ENCODE results near the gene NDUFS8. TPM values are rescaled to one million over a fixed set of nuclear protein-coding genes. Genes with fewer than 3 reads are reported as not detected.
A peak's percentile ranks its signal among the peaks of the same experiment; 100 is the strongest.

Gene NDUFS8
- polyA plus RNA-seq, 3 donors, result 62.9 to 141 (median 114) TPM

DNA sequence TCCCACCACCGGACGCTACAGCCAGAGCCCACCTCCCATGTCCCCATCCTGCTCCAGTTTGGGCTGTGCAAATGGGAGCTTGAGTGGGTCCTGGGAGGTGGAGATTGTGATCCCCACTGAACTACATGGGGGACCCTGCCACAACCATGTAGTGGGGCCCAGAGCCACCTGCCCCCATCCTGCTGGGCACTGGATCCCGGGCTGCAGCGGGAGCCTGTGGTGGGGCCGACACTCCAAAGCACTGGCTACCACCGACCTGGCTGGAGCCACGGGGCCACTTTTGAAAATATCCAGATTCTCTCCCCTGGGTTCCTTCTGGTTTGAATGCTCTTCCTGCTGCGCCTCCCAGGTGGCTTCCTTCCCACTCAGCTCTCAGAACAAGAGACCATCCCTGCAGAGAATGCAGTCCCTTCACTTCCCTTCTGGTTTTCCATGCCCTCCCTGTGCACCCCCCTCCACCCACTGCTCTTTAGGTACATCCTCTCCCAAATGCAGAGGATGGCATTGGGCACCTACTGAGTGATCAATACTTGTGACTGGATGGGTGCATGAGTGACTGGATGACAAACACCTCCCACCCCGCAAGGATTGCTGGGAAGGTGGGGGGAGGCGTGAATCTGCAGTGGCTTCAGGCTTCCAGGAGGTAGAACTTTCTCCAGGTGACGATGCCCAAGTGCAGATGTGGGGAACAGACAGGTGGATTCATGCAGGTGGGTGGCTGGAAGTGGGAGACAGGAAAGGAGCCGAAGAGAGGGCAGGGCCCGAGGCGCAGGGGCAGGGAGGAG, 25.7 kb upstream of the NDUFS8 start:
- peaks cover 14 to 21% of the 10 kb centered on the region in 2 donors for H3K36me3 Mint-ChIP-seq
- no peaks in the 10 kb centered on the region for H3K9me3 Mint-ChIP-seq
- H4K20me1 ChIP-seq (ENCODE audit: insufficient read depth, low read length), result peaks cover 51% of the 10 kb centered on the region
- no peak overlapping the region for H2AFZ ChIP-seq (ENCODE audit: insufficient read depth, low read depth, low read length, poor library complexity, severe bottlenecking)
- peak overlapping the region; percentile 94 for H3K4me2 ChIP-seq (replicated peaks; ENCODE audit: extremely low read depth, low read length, poor library complexity, severe bottlenecking)
- H3K4me1 Mint-ChIP-seq, result peaks cover 60% of the 10 kb centered on the region
- peak overlapping the region in 1 of 3 experiments; percentile 97 for H3K4me3 ChIP-seq (replicated peaks in 1 of 3; ENCODE audit: low read depth in 2 of 3, low read length in 3 of 3)
- 74% methylated on average over 8 of the region's 14 CpGs for WGBS (ENCODE audit: insufficient coverage)
- H3K27ac Mint-ChIP-seq, result peak overlapping the region in 2 of 7 donors; percentile 65 to 88
- intact Hi-C loops (cut with micrococcal nuclease), result loop anchor here (5.0 to 10.0 kb wide), 3 partner anchors 33 to 210 kb away; partner anchors contain the start of genes KMT5B (in 1 of the 2) and TCIRG1 (in 1 of the 2)
- peaks cover 54 to 74% of the 10 kb centered on the region in 2 donors for H3K4me1 ChIP-seq (ENCODE audit: control insufficient read depth in 1 of 2, insufficient read depth in 2 of 2, low read length in 2 of 2)
- no peak for DNase-seq
- no peak overlapping the region for H3K9ac ChIP-seq (ENCODE audit: insufficient read depth, low read length, poor library complexity, severe bottlenecking)
- H3K4me3 Mint-ChIP-seq, result peak overlapping the region; percentile 78 to 79
- H3K27me3 Mint-ChIP-seq (ENCODE audit: low read depth in 3 of 3), result peaks cover 0 to 1% (median 0%) of the 10 kb centered on the region in 3 donors
- peak overlapping the region in 1 of 2 donors; percentile 71 for H3K27ac ChIP-seq (ENCODE audit: low read depth in 1 of 2, low read length in 2 of 2)
- peaks cover 8 to 18% of the 10 kb centered on the region in 2 donors for H3K36me3 ChIP-seq (replicated peaks in 1 of 2; ENCODE audit: control insufficient read depth in 1 of 2, insufficient read depth in 2 of 2, low read length in 2 of 2)
- peaks cover 56% of the 10 kb centered on the region for H3K79me2 ChIP-seq (ENCODE audit: insufficient read depth, low read length)
- H3K9me3 ChIP-seq (replicated peaks in 1 of 2; ENCODE audit: control insufficient read depth in 1 of 2, insufficient read depth in 1 of 2, low read length in 2 of 2), result no peaks in the 10 kb centered on the region
- H3K27me3 ChIP-seq (ENCODE audit: control insufficient read depth in 2 of 2, insufficient read depth in 2 of 2, low read length in 2 of 2), result no peaks in the 10 kb centered on the region
- TF ChIP-seq, protein P1, sequence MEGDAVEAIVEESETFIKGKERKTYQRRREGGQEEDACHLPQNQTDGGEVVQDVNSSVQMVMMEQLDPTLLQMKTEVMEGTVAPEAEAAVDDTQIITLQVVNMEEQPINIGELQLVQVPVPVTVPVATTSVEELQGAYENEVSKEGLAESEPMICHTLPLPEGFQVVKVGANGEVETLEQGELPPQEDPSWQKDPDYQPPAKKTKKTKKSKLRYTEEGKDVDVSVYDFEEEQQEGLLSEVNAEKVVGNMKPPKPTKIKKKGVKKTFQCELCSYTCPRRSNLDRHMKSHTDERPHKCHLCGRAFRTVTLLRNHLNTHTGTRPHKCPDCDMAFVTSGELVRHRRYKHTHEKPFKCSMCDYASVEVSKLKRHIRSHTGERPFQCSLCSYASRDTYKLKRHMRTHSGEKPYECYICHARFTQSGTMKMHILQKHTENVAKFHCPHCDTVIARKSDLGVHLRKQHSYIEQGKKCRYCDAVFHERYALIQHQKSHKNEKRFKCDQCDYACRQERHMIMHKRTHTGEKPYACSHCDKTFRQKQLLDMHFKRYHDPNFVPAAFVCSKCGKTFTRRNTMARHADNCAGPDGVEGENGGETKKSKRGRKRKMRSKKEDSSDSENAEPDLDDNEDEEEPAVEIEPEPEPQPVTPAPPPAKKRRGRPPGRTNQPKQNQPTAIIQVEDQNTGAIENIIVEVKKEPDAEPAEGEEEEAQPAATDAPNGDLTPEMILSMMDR (IDR thresholded peaks at IDR 0.05), result no peak

DNA sequence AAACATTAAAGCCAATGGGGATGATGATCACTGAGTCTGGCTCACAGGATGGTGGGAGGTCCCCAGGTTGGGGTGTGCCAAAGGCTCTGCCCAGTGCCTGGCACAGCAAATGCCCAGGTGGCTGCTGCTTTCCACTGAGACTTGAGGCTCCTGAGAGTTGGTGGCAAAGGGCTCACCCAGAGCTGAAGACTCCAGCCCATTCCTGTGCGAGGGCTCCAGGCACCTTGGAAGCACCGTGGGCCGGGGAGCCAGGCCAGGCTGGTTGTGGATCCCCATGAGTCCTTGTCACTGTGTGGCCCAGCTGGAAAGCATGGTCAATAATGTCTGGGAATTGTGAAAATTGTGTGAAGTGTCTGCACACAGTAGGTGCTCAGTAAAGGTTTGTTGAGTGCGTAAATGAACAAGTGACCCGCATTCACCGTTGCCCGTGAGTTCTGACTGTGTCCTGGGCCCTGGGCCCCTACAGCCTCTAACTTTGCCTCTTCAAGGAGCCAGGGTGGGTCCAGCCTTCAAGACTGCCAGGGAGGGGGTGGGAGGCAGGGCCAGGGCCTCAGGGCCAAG, 23.8 kb upstream of the NDUFS8 start:
- Histone ChIP-seq H3K36me3 (replicated peaks in 1 of 2; ENCODE audit: control insufficient read depth in 1 of 2, insufficient read depth in 2 of 2, low read length in 2 of 2) (peaks cover 0 to 6% of the 10 kb centered on the region in 2 donors), H3K27me3 (ENCODE audit: control insufficient read depth in 2 of 2, insufficient read depth in 2 of 2, low read length in 2 of 2) (no peaks in the 10 kb centered on the region), H3K9ac (ENCODE audit: insufficient read depth, low read length, poor library complexity, severe bottlenecking) (no peak overlapping the region), H3K27ac (ENCODE audit: low read depth in 1 of 2, low read length in 2 of 2) (no peak overlapping the region), H4K20me1 (ENCODE audit: insufficient read depth, low read length) (peaks cover 34% of the 10 kb centered on the region), H3K4me1 (ENCODE audit: control insufficient read depth in 1 of 2, insufficient read depth in 2 of 2, low read length in 2 of 2) (peaks cover 62 to 73% of the 10 kb centered on the region in 2 donors), H2AFZ (ENCODE audit: insufficient read depth, low read depth, low read length, poor library complexity, severe bottlenecking) (no peak overlapping the region), H3K9me3 (replicated peaks in 1 of 2; ENCODE audit: control insufficient read depth in 1 of 2, insufficient read depth in 1 of 2, low read length in 2 of 2) (no peaks in the 10 kb centered on the region), H3K4me3 (replicated peaks in 1 of 3; ENCODE audit: low read depth in 2 of 3, low read length in 3 of 3) (no peak overlapping the region), H3K79me2 (ENCODE audit: insufficient read depth, low read length) (peaks cover 53% of the 10 kb centered on the region), H3K4me2 (replicated peaks; ENCODE audit: extremely low read depth, low read length, poor library complexity, severe bottlenecking) (no peak overlapping the region)
- Mint-ChIP-seq H3K27ac (no peak overlapping the region), H3K4me3 (no peak overlapping the region), H3K27me3 (ENCODE audit: low read depth in 3 of 3) (peaks cover 0 to 1% (median 0%) of the 10 kb centered on the region in 3 donors), H3K9me3 (no peaks in the 10 kb centered on the region), H3K4me1 (peaks cover 66% of the 10 kb centered on the region), H3K36me3 (peaks cover 10 to 14% of the 10 kb centered on the region in 2 donors)
- intact Hi-C loops (cut with micrococcal nuclease), result loop anchor here in 1 of 2 donors (5.0 to 10.0 kb wide), 2 partner anchors 36 to 208 kb away; partner anchors contain the start of gene KMT5B
- DNase-seq, result no peak
- WGBS (ENCODE audit: insufficient coverage), result 97% methylated on average over 7 of the region's 7 CpGs
- TF ChIP-seq, protein P1 (IDR thresholded peaks at IDR 0.05), result no peak
